Astrocyte (in vitro differentiated cells and primary cell): Measurements from ENCODE around the gene IRS1. TPM values are rescaled to one million over a fixed set of nuclear protein-coding genes. Genes with fewer than 3 reads are reported as not detected.

Source experiments
- DNase-seq: peaks from one replicate; pipeline ENCODE4 v3.0.0-alpha.2; 2010; ENCODE audit warnings: low read depth
- FAIRE-seq: peaks from 2 replicates; lab custom pipeline; 2011; peaks lifted over from hg19 to GRCh38; lab: Jason Lieb, UNC
- H2AFZ ChIP-seq: 2 replicates; pipeline ENCODE4 v1.6.0; 2012; ENCODE audit warnings: low read depth, low read length, inconsistent platforms
- H3K27ac ChIP-seq: 2 replicates; pipeline ENCODE4 v1.5.1; 2011; ENCODE audit warnings: low read depth, low read length, inconsistent platforms
- H3K27me3 ChIP-seq: 2 replicates; pipeline ENCODE4 v1.6.0; 2011; ENCODE audit warnings: low read length, inconsistent platforms; ENCODE audit not compliant: insufficient read depth
- H3K36me3 ChIP-seq: 2 replicates; pipeline ENCODE4 v1.5.1; 2011; ENCODE audit warnings: low read length, inconsistent platforms; ENCODE audit not compliant: insufficient read depth
- H3K4me1 ChIP-seq: 2 replicates; pipeline ENCODE4 v1.5.1; 2011; ENCODE audit warnings: low read length, inconsistent platforms; ENCODE audit not compliant: insufficient read depth
- H3K4me2 ChIP-seq: 2 replicates; pipeline ENCODE4 v1.6.0; 2012; ENCODE audit warnings: low read length, inconsistent platforms
- H3K4me3 ChIP-seq: 2 replicates; pipeline ENCODE4 v1.5.1; 2011; ENCODE audit warnings: low read depth, mild to moderate bottlenecking, low read length, inconsistent platforms; ENCODE audit not compliant: insufficient read depth
- H3K79me2 ChIP-seq: 2 replicates; pipeline ENCODE4 v1.6.0; 2012; ENCODE audit warnings: mild to moderate bottlenecking, low read length, inconsistent platforms; ENCODE audit not compliant: insufficient read depth
- H3K9ac ChIP-seq: 2 replicates; pipeline ENCODE4 v1.6.0; 2012; ENCODE audit warnings: mild to moderate bottlenecking, low read length, inconsistent platforms
- H3K9me3 ChIP-seq: 2 replicates; pipeline ENCODE4 v1.5.1; 2012; ENCODE audit warnings: low read depth, mild to moderate bottlenecking, low read length, inconsistent platforms; ENCODE audit not compliant: insufficient read depth
- H4K20me1 ChIP-seq: 2 replicates; pipeline ENCODE4 v1.6.0; 2012; ENCODE audit warnings: low read length, inconsistent platforms; ENCODE audit not compliant: insufficient read depth
- H3K27ac Mint-ChIP-seq: one replicate; pipeline ENCODE4 v1.8.0; 2021; ENCODE audit warnings: mild to moderate bottlenecking, mixed read lengths; ENCODE audit not compliant: unreplicated experiment
- H3K27me3 Mint-ChIP-seq: one replicate; pipeline ENCODE4 v1.8.0; 2021; ENCODE audit warnings: low read depth, mixed read lengths; ENCODE audit not compliant: unreplicated experiment
- H3K36me3 Mint-ChIP-seq: one replicate; pipeline ENCODE4 v1.8.0; 2021; ENCODE audit warnings: low read depth, mixed read lengths; ENCODE audit not compliant: unreplicated experiment
- H3K4me1 Mint-ChIP-seq: one replicate; pipeline ENCODE4 v1.8.0; 2021; ENCODE audit warnings: low read depth, mixed read lengths; ENCODE audit not compliant: unreplicated experiment
- H3K4me3 Mint-ChIP-seq: one replicate; pipeline ENCODE4 v1.8.0; 2021; ENCODE audit warnings: mild to moderate bottlenecking, moderate library complexity, mixed read lengths; ENCODE audit not compliant: unreplicated experiment
- H3K9me3 Mint-ChIP-seq: one replicate; pipeline ENCODE4 v1.8.0; 2021; ENCODE audit warnings: mild to moderate bottlenecking, mixed read lengths; ENCODE audit not compliant: unreplicated experiment
- CTCF ChIP-seq: IDR thresholded peaks from 2 replicates; pipeline ENCODE4 v1.5.1; 2011; ENCODE audit warnings: low read depth, mild to moderate bottlenecking, inconsistent platforms, low read length, moderate library complexity; ENCODE audit not compliant: insufficient read depth
- EZH2 ChIP-seq: IDR thresholded peaks from 2 replicates; pipeline ENCODE4 v1.6.1; 2012; ENCODE audit warnings: mild to moderate bottlenecking, low read length, inconsistent platforms; ENCODE audit not compliant: insufficient read depth
- total RNA-seq: library from RNA; stranded (reverse); gene quantifications from 2 replicates; pipeline ENCODE4 v1.2.1, GENCODE V29; 2021

The IRS1 gene
- total RNA-seq, 1 donor from 2014 or later, result 45.0 TPM

- Mint-ChIP-seq H3K4me1 (peaks cover 11% of the 10 kb centered on the region), H3K36me3 (peaks cover 17% of the 10 kb centered on the region)
- no peak overlapping the region for H3K4me3 ChIP-seq
Observed at GRCh38 chr2:226782092-226782713, 17.4 kb downstream of the IRS1 start.

GRCh38 chr2:226780431-226780830 lies 19.2 kb downstream of the IRS1 start:
- peaks cover 11% of the 10 kb centered on the region for H4K20me1 ChIP-seq
- peaks cover 93% of the 10 kb centered on the region for H3K79me2 ChIP-seq
- no peak overlapping the region for H3K4me3 ChIP-seq
- H3K9me3 ChIP-seq, result no peaks in the 10 kb centered on the region
- H3K36me3 ChIP-seq, result peaks cover 11% of the 10 kb centered on the region
- Mint-ChIP-seq H3K27ac (no peak overlapping the region), H3K27me3 (no peaks in the 10 kb centered on the region), H3K4me1 (peaks cover 11% of the 10 kb centered on the region), H3K36me3 (peaks cover 21% of the 10 kb centered on the region), H3K9me3 (peaks cover 3% of the 10 kb centered on the region), H3K4me3 (no peak overlapping the region)
- no peak overlapping the region for H2AFZ ChIP-seq
- peaks cover 9% of the 10 kb centered on the region for H3K4me1 ChIP-seq
- H3K27me3 ChIP-seq, result no peaks in the 10 kb centered on the region
- no peak for DNase-seq
- no peak overlapping the region for H3K4me2 ChIP-seq
- no peak overlapping the region for H3K9ac ChIP-seq
- no peak overlapping the region for H3K27ac ChIP-seq
- FAIRE-seq, result no peak
- TF ChIP-seq CTCF (no peak), EZH2 (no peak)

More at GRCh38 chr2:226782092-226782713, 17.4 kb downstream of the IRS1 start:
- H3K4me1 ChIP-seq, result peaks cover 9% of the 10 kb centered on the region
- no peaks in the 10 kb centered on the region for H3K9me3 ChIP-seq
- FAIRE-seq, result peak; percentile 13
- peak overlapping the region; percentile 6 for H3K27ac ChIP-seq
- H3K79me2 ChIP-seq, result peaks cover 88% of the 10 kb centered on the region
- peak; percentile 85 for DNase-seq
- no peak overlapping the region for H2AFZ ChIP-seq
- H3K36me3 ChIP-seq, result peaks cover 3% of the 10 kb centered on the region
- H3K27me3 ChIP-seq, result no peaks in the 10 kb centered on the region
- TF ChIP-seq EZH2 (no peak), CTCF (no peak)
- no peaks in the 10 kb centered on the region for H3K27me3 Mint-ChIP-seq
- peaks cover 3% of the 10 kb centered on the region for H3K9me3 Mint-ChIP-seq
- peak overlapping the region; percentile 6 for H3K27ac Mint-ChIP-seq
- H3K4me2 ChIP-seq, result peak overlapping the region; percentile 7
- H4K20me1 ChIP-seq, result peaks cover 12% of the 10 kb centered on the region
- H3K4me3 Mint-ChIP-seq, result no peak overlapping the region
- H3K9ac ChIP-seq, result no peak overlapping the region

- H4K20me1 ChIP-seq, result peaks cover 10% of the 10 kb centered on the region
- no peak for TF ChIP-seq CTCF
- Mint-ChIP-seq H3K9me3 (no peaks in the 10 kb centered on the region), H3K36me3 (peaks cover 28% of the 10 kb centered on the region), H3K27ac (no peak overlapping the region), H3K27me3 (no peaks in the 10 kb centered on the region), H3K4me3 (no peak overlapping the region), H3K4me1 (peaks cover 22% of the 10 kb centered on the region)
- no peaks in the 10 kb centered on the region for H3K27me3 ChIP-seq
- H3K27ac ChIP-seq, result no peak overlapping the region
- H3K4me3 ChIP-seq, result no peak overlapping the region
- peaks cover 18% of the 10 kb centered on the region for H3K36me3 ChIP-seq
- peaks cover 92% of the 10 kb centered on the region for H3K79me2 ChIP-seq
- H3K9me3 ChIP-seq, result peaks cover 2% of the 10 kb centered on the region
- no peak overlapping the region for H3K9ac ChIP-seq
- no peak overlapping the region for H3K4me2 ChIP-seq
- FAIRE-seq (no peak), DNase-seq (no peak)
- H3K4me1 ChIP-seq, result peaks cover 22% of the 10 kb centered on the region
- no peak overlapping the region for H2AFZ ChIP-seq
Observed at GRCh38 chr2:226777611-226778010, 22.0 kb downstream of the IRS1 start.
